ENCODE results near the gene TTC34. TPM values are rescaled to one million over a fixed set of nuclear protein-coding genes. Genes with fewer than 3 reads are reported as not detected.

Gene TTC34
- polyA plus RNA-seq, 6 donors from 2014 or later, result 0.05 to 0.37 (median 0.21) TPM; not detected in 1

GRCh38 chr1:2593251-2593878, 208.1 kb downstream of the TTC34 start:
- Mint-ChIP-seq H3K9me3 (peaks cover 0 to 4% (median under 1%) of the 10 kb centered on the region in 7 donors), H3K36me3 (peaks cover 0 to 6% of the 10 kb centered on the region in 2 donors), H3K4me1 (peaks cover 5 to 8% (median 5%) of the 10 kb centered on the region in 3 donors), H3K4me3 (no peak overlapping the region), H3K27ac (no peak overlapping the region), H3K27me3 (peaks cover 0 to 25% (median 13%) of the 10 kb centered on the region in 3 donors)
- no peak for DNase-seq
- no peak for ATAC-seq (ENCODE audit: low read depth in 2 of 2)

GRCh38 chr1:2592672-2593071, 208.8 kb downstream of the TTC34 start:
- no peaks in the 10 kb centered on the region for H3K36me3 Mint-ChIP-seq
- DNase-seq (no peak), ATAC-seq (ENCODE audit: low read depth in 2 of 2) (no peak)
- H3K27me3 Mint-ChIP-seq, result peaks cover 0 to 20% (median 8%) of the 10 kb centered on the region in 3 donors
- peaks cover 4 to 8% (median 5%) of the 10 kb centered on the region in 3 donors for H3K4me1 Mint-ChIP-seq
- H3K4me3 Mint-ChIP-seq, result peak overlapping the region in 1 of 8 donors; percentile 38
- H3K9me3 Mint-ChIP-seq, result no peaks in the 10 kb centered on the region
- no peak overlapping the region for H3K27ac Mint-ChIP-seq

- Mint-ChIP-seq H3K27me3 (peaks cover 0 to 12% (median 0%) of the 10 kb centered on the region in 3 donors), H3K36me3 (no peaks in the 10 kb centered on the region), H3K9me3 (no peaks in the 10 kb centered on the region), H3K4me1 (peaks cover 2 to 7% (median 5%) of the 10 kb centered on the region in 3 donors), H3K4me3 (peak overlapping the region in 1 of 8 donors; percentile 61), H3K27ac (no peak overlapping the region)
- ATAC-seq (ENCODE audit: low read depth in 2 of 2), result no peak
- DNase-seq, result no peak
Observed at GRCh38 chr1:2591581-2592261, 209.8 kb downstream of the TTC34 start.

GRCh38 chr1:2591233-2591580, 210.3 kb downstream of the TTC34 start:
- Mint-ChIP-seq H3K27me3 (peaks cover 0 to 12% (median 0%) of the 10 kb centered on the region in 3 donors), H3K9me3 (no peaks in the 10 kb centered on the region), H3K36me3 (no peaks in the 10 kb centered on the region), H3K4me3 (peak overlapping the region in 2 of 8 donors; percentile 56 to 61), H3K4me1 (peaks cover 2 to 11% (median 5%) of the 10 kb centered on the region in 3 donors), H3K27ac (peak overlapping the region in 1 of 6 donors; percentile 34)
- DNase-seq (no peak), ATAC-seq (ENCODE audit: low read depth in 2 of 2) (no peak)

- no peak for ATAC-seq (ENCODE audit: low read depth in 2 of 2)
- H3K36me3 Mint-ChIP-seq, result no peaks in the 10 kb centered on the region
- peak overlapping the region in 2 of 8 donors; percentile 30 to 75 for H3K4me3 Mint-ChIP-seq
- peaks cover 0 to 12% (median 0%) of the 10 kb centered on the region in 3 donors for H3K27me3 Mint-ChIP-seq
- H3K27ac Mint-ChIP-seq, result peak overlapping the region in 1 of 6 donors; percentile 57
- H3K9me3 Mint-ChIP-seq, result no peaks in the 10 kb centered on the region
- H3K4me1 Mint-ChIP-seq, result peaks cover 2 to 12% (median 8%) of the 10 kb centered on the region in 3 donors
- no peak for DNase-seq
Observed at GRCh38 chr1:2590233-2591141, 211.0 kb downstream of the TTC34 start.

GRCh38 chr1:2589431-2590232, 211.9 kb downstream of the TTC34 start:
- Mint-ChIP-seq H3K4me1 (peaks cover 7 to 16% (median 15%) of the 10 kb centered on the region in 3 donors), H3K9me3 (no peaks in the 10 kb centered on the region), H3K27me3 (peaks cover 0 to 12% (median 0%) of the 10 kb centered on the region in 3 donors), H3K4me3 (peak overlapping the region in 3 of 8 donors; percentile 33 to 75 (median 42)), H3K27ac (peak overlapping the region in 1 of 6 donors; percentile 74), H3K36me3 (no peaks in the 10 kb centered on the region)
- DNase-seq, result no peak
- ATAC-seq (ENCODE audit: low read depth in 2 of 2), result no peak

- ATAC-seq (ENCODE audit: low read depth in 2 of 2) (no peak), DNase-seq (no peak)
- Mint-ChIP-seq H3K27me3 (peaks cover 0 to 6% (median 0%) of the 10 kb centered on the region in 3 donors), H3K4me3 (peak overlapping the region in 4 of 8 donors; percentile 73 to 95 (median 79)), H3K9me3 (no peaks in the 10 kb centered on the region), H3K27ac (no peak overlapping the region), H3K4me1 (peaks cover 15 to 24% (median 22%) of the 10 kb centered on the region in 3 donors), H3K36me3 (no peaks in the 10 kb centered on the region)
Observed at GRCh38 chr1:2588661-2589430, 212.6 kb downstream of the TTC34 start.

GRCh38 chr1:2587860-2588571, 213.5 kb downstream of the TTC34 start:
- Mint-ChIP-seq H3K27me3 (peaks cover 0 to 5% (median 0%) of the 10 kb centered on the region in 3 donors), H3K9me3 (no peaks in the 10 kb centered on the region), H3K27ac (peak overlapping the region in 1 of 6 donors; percentile 62), H3K4me3 (peak overlapping the region; percentile 68 to 96 (median 88)), H3K36me3 (no peaks in the 10 kb centered on the region), H3K4me1 (peaks cover 24 to 29% (median 27%) of the 10 kb centered on the region in 3 donors)
- DNase-seq (no peak), ATAC-seq (ENCODE audit: low read depth in 2 of 2) (no peak)

- ATAC-seq (ENCODE audit: low read depth in 2 of 2) (no peak), DNase-seq (no peak)
- no peaks in the 10 kb centered on the region for H3K27me3 Mint-ChIP-seq
- H3K4me3 Mint-ChIP-seq, result peak overlapping the region; percentile 59 to 96 (median 87)
- H3K27ac Mint-ChIP-seq, result peak overlapping the region in 3 of 6 donors; percentile 19 to 99 (median 76)
- no peaks in the 10 kb centered on the region for H3K9me3 Mint-ChIP-seq
- H3K4me1 Mint-ChIP-seq, result peaks cover 27 to 30% (median 29%) of the 10 kb centered on the region in 3 donors
- H3K36me3 Mint-ChIP-seq, result no peaks in the 10 kb centered on the region
Observed at GRCh38 chr1:2587071-2587859, 214.2 kb downstream of the TTC34 start.

GRCh38 chr1:2586154-2587070, 215.1 kb downstream of the TTC34 start, which contains the start of gene PRXL2B:
Gene PRXL2B, plus strand, starts transcription at chr1:2586777. Its CDS starts 109 bp downstream, at chr1:2586886.
- H3K9me3 Mint-ChIP-seq, result peaks cover 0 to 3% (median 2%) of the 10 kb centered on the region in 7 donors
- H3K27ac Mint-ChIP-seq, result peak within 1 kb of the TSS; percentile 99 to 100 (median 99)
- ATAC-seq (ENCODE audit: low read depth in 2 of 2), result peak; percentile 68 to 69
- H3K4me3 Mint-ChIP-seq, result peak within 1 kb of the TSS; percentile 89 to 97 (median 95)
- H3K4me1 Mint-ChIP-seq, result peaks cover 34 to 37% (median 36%) of the 10 kb centered on the region in 3 donors
- no peaks in the 10 kb centered on the region for H3K36me3 Mint-ChIP-seq
- no peaks in the 10 kb centered on the region for H3K27me3 Mint-ChIP-seq
- peak; percentile 94 for DNase-seq
